ENCODE results near the gene SMC3.
"Not testable (repeated sequence)": the region's sequence is repeated elsewhere in the genome, so short reads cannot be mapped to it uniquely, and the experiment has no call there.

The SMC3 gene

DNA sequence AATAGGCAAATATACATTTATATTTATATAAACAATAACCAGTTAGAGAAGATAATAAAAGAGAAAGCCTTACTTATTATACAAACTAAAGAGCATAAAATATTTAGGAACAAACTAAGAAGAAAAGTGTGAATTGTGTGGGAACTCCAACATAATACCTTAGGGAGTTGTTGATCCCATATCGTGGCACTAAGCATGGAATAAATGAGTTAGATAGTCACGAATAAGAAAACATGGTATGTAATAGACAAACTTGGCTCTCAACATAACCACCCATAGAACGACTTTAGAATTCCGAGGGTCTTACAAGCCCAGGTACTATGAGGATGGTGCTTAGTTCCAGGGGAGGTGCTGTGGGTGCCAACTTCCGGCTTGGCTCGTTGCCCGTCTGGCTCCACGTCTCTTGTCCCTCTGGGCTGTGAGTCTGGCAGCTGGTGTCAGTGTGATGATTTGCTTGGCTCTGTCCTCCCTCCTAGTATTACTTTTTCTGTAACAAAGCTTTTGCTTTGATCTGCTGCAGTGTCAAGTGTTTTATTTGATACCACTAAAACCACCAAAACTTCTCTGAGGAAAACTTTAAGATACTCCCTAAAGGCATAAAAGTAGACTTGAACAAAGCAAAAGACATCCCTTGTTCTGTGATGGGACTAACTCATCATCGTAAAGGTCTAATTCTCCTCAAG, 67.2 kb downstream of the SMC3 start:
- Histone ChIP-seq H3K27ac (no peak overlapping the region), H3K9me3 (no peaks in the 10 kb centered on the region), H3K36me3 (no peaks in the 10 kb centered on the region), H3K27me3 (peaks cover 45% of the 10 kb centered on the region), H3K4me3 (ENCODE audit: low read depth in 1 of 2, low read length in 1 of 2) (no peak overlapping the region), H3K4me1 (ENCODE audit: control insufficient read depth in 1 of 2, insufficient read depth in 1 of 2, low read depth in 1 of 2, low read length in 1 of 2) (no peaks in the 10 kb centered on the region)
- TF ChIP-seq, protein P1, sequence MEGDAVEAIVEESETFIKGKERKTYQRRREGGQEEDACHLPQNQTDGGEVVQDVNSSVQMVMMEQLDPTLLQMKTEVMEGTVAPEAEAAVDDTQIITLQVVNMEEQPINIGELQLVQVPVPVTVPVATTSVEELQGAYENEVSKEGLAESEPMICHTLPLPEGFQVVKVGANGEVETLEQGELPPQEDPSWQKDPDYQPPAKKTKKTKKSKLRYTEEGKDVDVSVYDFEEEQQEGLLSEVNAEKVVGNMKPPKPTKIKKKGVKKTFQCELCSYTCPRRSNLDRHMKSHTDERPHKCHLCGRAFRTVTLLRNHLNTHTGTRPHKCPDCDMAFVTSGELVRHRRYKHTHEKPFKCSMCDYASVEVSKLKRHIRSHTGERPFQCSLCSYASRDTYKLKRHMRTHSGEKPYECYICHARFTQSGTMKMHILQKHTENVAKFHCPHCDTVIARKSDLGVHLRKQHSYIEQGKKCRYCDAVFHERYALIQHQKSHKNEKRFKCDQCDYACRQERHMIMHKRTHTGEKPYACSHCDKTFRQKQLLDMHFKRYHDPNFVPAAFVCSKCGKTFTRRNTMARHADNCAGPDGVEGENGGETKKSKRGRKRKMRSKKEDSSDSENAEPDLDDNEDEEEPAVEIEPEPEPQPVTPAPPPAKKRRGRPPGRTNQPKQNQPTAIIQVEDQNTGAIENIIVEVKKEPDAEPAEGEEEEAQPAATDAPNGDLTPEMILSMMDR (IDR thresholded peaks at IDR 0.05) = no peak

DNA sequence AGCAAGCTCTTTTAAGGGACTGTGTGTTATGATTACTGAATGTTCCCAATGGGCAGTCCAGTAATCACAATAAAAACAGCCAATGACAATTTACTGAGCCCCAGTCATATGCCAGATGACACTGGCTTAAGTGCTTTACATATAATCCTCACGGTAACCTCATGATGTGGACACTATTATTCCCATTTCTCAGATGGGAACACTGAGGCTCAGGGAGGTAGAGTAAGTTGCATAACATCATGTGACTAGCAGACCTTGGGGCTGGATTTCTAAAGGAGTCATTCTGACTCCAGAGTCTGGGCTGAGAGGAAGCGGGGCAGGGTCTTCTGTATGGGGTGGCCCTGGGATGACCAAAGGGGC, 69.1 kb downstream of the SMC3 start:
- H3K27me3 ChIP-seq = peaks cover 64% of the 10 kb centered on the region
- no peaks in the 10 kb centered on the region for H3K9me3 ChIP-seq
- H3K4me3 ChIP-seq (ENCODE audit: low read depth in 1 of 2, low read length in 1 of 2) = no peak overlapping the region
- H3K36me3 ChIP-seq = no peaks in the 10 kb centered on the region
- H3K27ac ChIP-seq = no peak overlapping the region
- H3K4me1 ChIP-seq (ENCODE audit: control insufficient read depth in 1 of 2, insufficient read depth in 1 of 2, low read depth in 1 of 2, low read length in 1 of 2) = no peaks in the 10 kb centered on the region
- TF ChIP-seq, protein P1 (IDR thresholded peaks at IDR 0.05) = no peak

DNA sequence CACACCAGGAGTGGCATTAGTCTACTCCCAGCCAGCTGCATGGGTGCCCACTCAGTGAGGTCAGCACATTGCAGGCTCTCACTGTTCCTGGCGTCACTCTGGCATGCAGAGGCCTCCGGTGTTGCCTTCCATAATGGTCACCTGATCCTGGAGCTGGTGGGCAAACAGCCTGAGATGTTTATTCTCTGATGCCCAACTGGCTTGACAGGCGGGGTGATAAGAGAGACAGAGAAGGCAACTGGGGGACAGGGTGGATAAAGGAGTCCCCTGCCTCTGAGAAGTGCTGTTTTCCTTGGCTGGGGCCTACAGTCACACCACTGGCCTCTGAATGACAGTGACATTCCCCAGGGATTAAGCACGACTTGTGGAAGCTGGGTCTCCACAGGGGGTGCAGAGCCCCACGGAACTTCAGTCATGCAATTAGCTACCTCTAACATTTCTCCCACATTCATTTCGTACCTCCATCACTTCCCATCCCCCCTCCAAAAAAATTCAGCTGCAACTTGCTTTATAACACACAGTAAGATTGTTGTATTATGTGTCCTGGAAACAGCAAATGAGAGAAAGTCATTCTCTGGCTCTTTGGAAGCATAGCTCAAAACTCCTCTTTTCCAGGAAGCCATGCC, 69.5 kb downstream of the SMC3 start:
- TF ChIP-seq, protein P1 (IDR thresholded peaks at IDR 0.05) = no peak
- Histone ChIP-seq H3K4me3 (ENCODE audit: low read depth in 1 of 2, low read length in 1 of 2) (no peak overlapping the region), H3K4me1 (ENCODE audit: control insufficient read depth in 1 of 2, insufficient read depth in 1 of 2, low read depth in 1 of 2, low read length in 1 of 2) (no peaks in the 10 kb centered on the region), H3K27ac (no peak overlapping the region), H3K36me3 (no peaks in the 10 kb centered on the region), H3K9me3 (no peaks in the 10 kb centered on the region), H3K27me3 (peaks cover 69% of the 10 kb centered on the region)

DNA sequence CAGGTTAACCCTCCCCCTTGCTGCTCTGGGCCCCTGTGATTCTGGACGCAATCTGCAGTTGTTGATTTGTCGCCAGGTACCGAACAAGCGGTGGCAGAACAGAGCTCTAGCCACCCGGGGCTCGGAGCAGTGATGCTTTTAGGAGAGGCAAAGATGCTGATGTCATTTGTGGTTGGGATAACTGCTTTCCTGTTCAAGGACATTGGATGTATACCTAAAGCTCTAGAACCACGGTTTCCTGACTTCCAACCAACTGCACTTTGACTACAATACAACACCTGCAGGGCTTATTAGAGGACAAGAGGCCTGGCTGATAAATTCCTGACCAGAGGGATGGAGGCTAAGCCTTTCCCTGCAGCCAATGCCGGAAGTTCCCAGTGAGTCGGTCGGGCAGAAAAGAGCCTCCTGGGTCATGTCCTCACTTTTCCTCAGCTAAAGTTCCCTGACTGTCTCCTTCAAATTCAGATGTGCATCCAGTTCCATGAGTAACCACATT, 70.1 kb downstream of the SMC3 start:
- Histone ChIP-seq H3K4me3 (ENCODE audit: low read depth in 1 of 2, low read length in 1 of 2) (no peak overlapping the region), H3K27ac (no peak overlapping the region), H3K4me1 (ENCODE audit: control insufficient read depth in 1 of 2, insufficient read depth in 1 of 2, low read depth in 1 of 2, low read length in 1 of 2) (no peaks in the 10 kb centered on the region), H3K27me3 (peaks cover 74% of the 10 kb centered on the region), H3K9me3 (no peaks in the 10 kb centered on the region), H3K36me3 (no peaks in the 10 kb centered on the region)
- TF ChIP-seq, protein P1 (IDR thresholded peaks at IDR 0.05) = no peak

DNA sequence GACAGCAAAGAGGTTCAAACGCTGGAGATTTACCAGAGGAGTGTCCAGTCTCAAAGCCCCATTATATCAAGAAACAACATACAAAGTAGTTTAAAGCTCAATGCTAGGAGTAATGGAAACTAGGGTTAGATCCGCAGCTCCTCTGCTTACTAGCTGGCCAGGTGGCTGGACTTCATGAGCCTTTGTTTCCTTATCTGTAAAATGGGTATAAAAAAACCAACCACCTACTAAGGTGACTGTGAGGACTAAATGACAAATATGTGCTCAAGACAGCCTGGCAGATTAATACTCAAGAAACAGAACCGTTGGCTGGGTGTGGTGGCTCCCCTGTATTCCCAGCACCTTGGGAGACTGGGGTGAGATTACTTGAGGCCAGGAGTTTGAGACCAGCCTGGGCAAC, 70.8 kb downstream of the SMC3 start:
- Histone ChIP-seq H3K27ac (no peak overlapping the region), H3K4me3 (ENCODE audit: low read depth in 1 of 2, low read length in 1 of 2) (no peak overlapping the region), H3K27me3 (peaks cover 81% of the 10 kb centered on the region), H3K4me1 (ENCODE audit: control insufficient read depth in 1 of 2, insufficient read depth in 1 of 2, low read depth in 1 of 2, low read length in 1 of 2) (peaks cover 3 to 4% of the 10 kb centered on the region in 2 experiments), H3K36me3 (no peaks in the 10 kb centered on the region), H3K9me3 (no peaks in the 10 kb centered on the region)
- TF ChIP-seq, protein P1 (IDR thresholded peaks at IDR 0.05) = no peak

DNA sequence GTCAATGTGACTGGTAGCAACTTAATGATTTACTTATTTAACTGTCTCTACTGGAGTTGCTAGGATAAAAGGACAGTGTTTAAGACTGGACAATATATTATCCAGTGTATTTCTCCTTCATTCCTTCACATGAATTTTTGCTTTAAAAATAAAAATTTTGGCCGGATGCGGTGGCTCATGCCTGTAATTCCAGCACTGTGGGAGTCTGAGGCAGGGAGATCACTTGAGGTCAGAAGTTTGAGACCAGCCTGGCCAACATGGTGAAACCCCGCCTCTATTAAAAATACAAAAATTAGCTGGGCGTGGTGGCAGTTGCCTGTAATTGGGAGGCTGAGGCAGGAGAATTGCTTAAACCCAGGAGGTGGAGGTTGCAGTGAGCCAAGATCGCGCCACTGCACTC, 71.6 kb downstream of the SMC3 start:
- H3K36me3 ChIP-seq; H3K27ac ChIP-seq; H3K9me3 ChIP-seq; H3K4me3 ChIP-seq (ENCODE audit: low read depth in 1 of 2, low read length in 1 of 2): not testable (repeated sequence)
- H3K27me3 ChIP-seq = peaks cover 89% of the 10 kb centered on the region
- peaks cover 10 to 11% of the 10 kb centered on the region in 2 experiments for H3K4me1 ChIP-seq (ENCODE audit: control insufficient read depth in 1 of 2, insufficient read depth in 1 of 2, low read depth in 1 of 2, low read length in 1 of 2)

DNA sequence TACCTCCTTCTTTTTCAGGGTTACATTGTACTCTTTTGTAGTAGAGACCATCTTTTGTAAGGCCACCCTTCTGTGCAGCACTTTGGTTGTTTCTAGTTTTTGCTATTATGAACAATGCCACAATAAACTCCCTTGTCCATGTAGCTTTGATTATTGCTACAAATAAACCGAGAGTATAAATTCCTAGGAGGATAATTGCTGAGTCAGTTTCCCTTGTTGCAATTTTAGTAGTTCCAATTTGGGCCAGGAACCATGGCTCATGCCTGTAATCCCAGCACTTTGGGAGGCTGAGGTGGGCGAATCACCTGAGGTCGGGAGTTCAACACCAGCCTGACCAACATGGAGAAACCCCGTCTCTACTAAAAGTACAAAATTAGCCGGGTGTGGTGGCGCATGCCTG, 72.4 kb downstream of the SMC3 start:
- H3K4me3 ChIP-seq (ENCODE audit: low read depth in 1 of 2, low read length in 1 of 2); H3K27ac ChIP-seq; H3K9me3 ChIP-seq; H3K36me3 ChIP-seq: not testable (repeated sequence)
- Histone ChIP-seq H3K27me3 (peaks cover 94% of the 10 kb centered on the region), H3K4me1 (ENCODE audit: control insufficient read depth in 1 of 2, insufficient read depth in 1 of 2, low read depth in 1 of 2, low read length in 1 of 2) (peaks cover 13 to 17% of the 10 kb centered on the region in 2 experiments)
